HG03097 (cell line): ENCODE measurements around the gene ZFP2.

Experiments
- ATAC-seq: cut with Tn5 transposase; IDR thresholded peaks from one replicate; pipeline ENCODE4 v1.9.1; 2021; ENCODE audit not compliant: unreplicated experiment, low FRiP score

ZFP2 gene

GRCh38 chr5:178965465-178966055 lies 69.8 kb downstream of the ZFP2 start:
- no peak for ATAC-seq

GRCh38 chr5:178981381-178981780 lies 85.7 kb downstream of the ZFP2 start:
- ATAC-seq, result no peak
